IPS-15b (cell line): Measurements from ENCODE around the gene IFFO2.

Experiments used
- H3K27me3 ChIP-seq: one replicate; pipeline ENCODE4 v1.6.1; 2013; ENCODE audit warnings: low read length; ENCODE audit not compliant: control insufficient read depth, insufficient read depth
- H3K36me3 ChIP-seq: one replicate; pipeline ENCODE4 v1.6.1; 2013; ENCODE audit warnings: low read length; ENCODE audit not compliant: control insufficient read depth, insufficient read depth
- H3K4me1 ChIP-seq: one replicate; pipeline ENCODE4 v1.6.1; 2013; ENCODE audit warnings: mild to moderate bottlenecking, low read length; ENCODE audit not compliant: control insufficient read depth, insufficient read depth
- H3K4me3 ChIP-seq: one replicate; pipeline ENCODE4 v1.5.1; 2013; ENCODE audit warnings: low read depth, low read length
- H3K9ac ChIP-seq: one replicate; pipeline ENCODE4 v1.6.1; 2013; ENCODE audit warnings: low read depth, mild to moderate bottlenecking, low read length
- H3K9me3 ChIP-seq: one replicate; pipeline ENCODE4 v1.6.1; 2013; ENCODE audit warnings: mild to moderate bottlenecking, low read length; ENCODE audit not compliant: control insufficient read depth, insufficient read depth

IFFO2 gene

GRCh38 chr1:18970358-18970757 lies 13.9 kb upstream of the IFFO2 start:
- Histone ChIP-seq H3K9me3 (no peaks in the 10 kb centered on the region), H3K4me1 (peaks cover 3% of the 10 kb centered on the region), H3K4me3 (no peak overlapping the region), H3K36me3 (no peaks in the 10 kb centered on the region), H3K27me3 (no peaks in the 10 kb centered on the region), H3K9ac (no peak overlapping the region)

DNA sequence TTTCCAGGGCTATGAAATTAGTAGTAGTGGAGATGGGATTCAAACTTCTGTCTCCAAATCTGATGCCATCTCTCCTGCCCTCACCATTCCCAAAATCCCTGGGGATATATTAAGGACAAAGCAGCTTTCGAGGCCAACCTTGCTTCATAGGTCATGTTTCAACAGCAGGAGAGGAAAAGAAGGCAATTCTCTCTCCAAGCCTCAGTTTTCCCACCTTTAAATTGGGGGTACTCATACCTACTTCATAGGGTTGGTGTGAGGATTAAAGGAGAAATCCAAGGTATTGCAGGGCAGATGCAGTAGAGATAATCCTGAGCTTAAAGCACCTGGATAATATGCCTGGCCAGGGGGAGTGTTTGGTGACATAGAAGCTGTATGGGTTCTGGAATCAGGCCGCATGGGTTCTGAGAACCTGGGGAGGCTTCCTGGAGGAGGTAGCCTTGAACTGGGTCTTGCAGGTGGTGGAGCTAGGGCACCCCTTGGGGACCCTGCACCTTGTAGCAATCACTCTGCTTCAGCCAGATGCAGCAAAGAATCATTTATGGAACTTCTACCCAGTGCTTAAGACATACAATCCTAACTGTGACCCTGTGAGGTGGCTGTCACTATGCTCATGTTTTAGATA lies 10.7 kb upstream of the IFFO2 start:
- H3K4me1 ChIP-seq, result peaks cover 3% of the 10 kb centered on the region

DNA sequence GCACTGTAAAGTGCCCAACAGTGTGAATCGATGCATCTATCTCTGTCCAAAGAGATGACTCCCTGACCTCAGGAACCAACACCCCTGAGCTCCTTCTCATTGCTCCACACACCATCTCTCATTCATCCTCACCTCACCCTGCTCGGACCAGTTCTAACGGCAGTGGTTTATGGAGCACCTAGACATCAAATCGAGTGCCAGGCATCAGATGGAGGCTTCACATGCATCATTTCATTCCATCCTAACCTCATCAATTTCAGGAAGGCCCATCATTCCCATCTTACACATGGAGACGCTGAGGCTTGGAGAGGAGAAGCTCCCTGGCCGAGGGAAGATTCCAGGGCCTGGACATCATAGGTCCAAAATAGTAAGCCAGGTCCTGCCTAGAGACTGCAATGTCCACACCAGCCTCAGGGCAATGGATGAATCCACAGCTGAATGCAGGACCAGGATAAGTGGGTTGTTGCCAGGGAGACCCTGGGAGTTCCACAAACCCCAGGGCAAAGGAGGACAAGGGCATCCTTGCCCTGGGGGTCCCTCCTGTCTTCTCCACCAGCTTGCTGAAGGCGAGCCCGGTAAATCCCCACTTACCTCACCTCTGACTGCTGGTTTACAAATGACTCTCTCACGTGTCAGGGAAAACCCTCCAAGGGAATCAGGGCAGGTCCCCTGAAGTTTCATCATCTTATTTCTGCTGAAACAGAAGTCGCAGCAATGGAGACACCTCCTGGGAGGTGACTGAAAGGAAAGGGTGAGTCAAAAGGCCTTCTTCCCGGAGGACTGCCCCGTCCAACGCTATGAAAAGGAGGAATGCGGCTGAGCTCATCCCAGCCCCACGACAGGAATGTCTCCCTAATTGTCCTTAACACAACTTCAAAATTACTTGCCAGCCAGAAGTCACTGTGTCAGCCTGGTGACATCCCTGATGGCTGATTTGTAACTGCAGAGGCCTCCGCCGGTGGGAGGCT lies 9.0 kb upstream of the IFFO2 start:
- peaks cover 3% of the 10 kb centered on the region for H3K4me1 ChIP-seq

More for the DNA sequence above, 10.7 kb upstream of the IFFO2 start:
- H3K9ac ChIP-seq, result no peak overlapping the region
- no peaks in the 10 kb centered on the region for H3K36me3 ChIP-seq
- no peaks in the 10 kb centered on the region for H3K9me3 ChIP-seq
- H3K27me3 ChIP-seq, result no peaks in the 10 kb centered on the region
- no peak overlapping the region for H3K4me3 ChIP-seq

GRCh38 chr1:18963968-18964367 lies 7.5 kb upstream of the IFFO2 start:
- peaks cover 7% of the 10 kb centered on the region for H3K27me3 ChIP-seq

More for the DNA sequence above, 9.0 kb upstream of the IFFO2 start:
- Histone ChIP-seq H3K36me3 (no peaks in the 10 kb centered on the region), H3K4me3 (no peak overlapping the region), H3K9ac (no peak overlapping the region), H3K27me3 (no peaks in the 10 kb centered on the region), H3K9me3 (no peaks in the 10 kb centered on the region)

GRCh38 chr1:18962855-18963737 lies 6.6 kb upstream of the IFFO2 start:
- peaks cover 11% of the 10 kb centered on the region for H3K27me3 ChIP-seq

More at GRCh38 chr1:18963968-18964367, 7.5 kb upstream of the IFFO2 start:
- Histone ChIP-seq H3K36me3 (no peaks in the 10 kb centered on the region), H3K4me1 (peaks cover 3% of the 10 kb centered on the region), H3K9me3 (no peaks in the 10 kb centered on the region), H3K4me3 (no peak overlapping the region), H3K9ac (no peak overlapping the region)

GRCh38 chr1:18962121-18962721 lies 5.7 kb upstream of the IFFO2 start:
- no peak overlapping the region for H3K9ac ChIP-seq
- no peak overlapping the region for H3K4me3 ChIP-seq

More at GRCh38 chr1:18962855-18963737, 6.6 kb upstream of the IFFO2 start:
- no peak overlapping the region for H3K9ac ChIP-seq
- H3K4me1 ChIP-seq, result peaks cover 3% of the 10 kb centered on the region
- H3K4me3 ChIP-seq, result no peak overlapping the region
- H3K36me3 ChIP-seq, result no peaks in the 10 kb centered on the region
- no peaks in the 10 kb centered on the region for H3K9me3 ChIP-seq

GRCh38 chr1:18960821-18961220 lies 4.3 kb upstream of the IFFO2 start:
- H3K4me1 ChIP-seq, result no peaks in the 10 kb centered on the region
- H3K9me3 ChIP-seq, result no peaks in the 10 kb centered on the region
- no peaks in the 10 kb centered on the region for H3K36me3 ChIP-seq
- H3K4me3 ChIP-seq, result no peak overlapping the region
- H3K27me3 ChIP-seq, result peaks cover 18% of the 10 kb centered on the region
- no peak overlapping the region for H3K9ac ChIP-seq

More at GRCh38 chr1:18962121-18962721, 5.7 kb upstream of the IFFO2 start:
- Histone ChIP-seq H3K27me3 (peaks cover 18% of the 10 kb centered on the region), H3K4me1 (peaks cover 3% of the 10 kb centered on the region), H3K36me3 (no peaks in the 10 kb centered on the region), H3K9me3 (no peaks in the 10 kb centered on the region)

DNA sequence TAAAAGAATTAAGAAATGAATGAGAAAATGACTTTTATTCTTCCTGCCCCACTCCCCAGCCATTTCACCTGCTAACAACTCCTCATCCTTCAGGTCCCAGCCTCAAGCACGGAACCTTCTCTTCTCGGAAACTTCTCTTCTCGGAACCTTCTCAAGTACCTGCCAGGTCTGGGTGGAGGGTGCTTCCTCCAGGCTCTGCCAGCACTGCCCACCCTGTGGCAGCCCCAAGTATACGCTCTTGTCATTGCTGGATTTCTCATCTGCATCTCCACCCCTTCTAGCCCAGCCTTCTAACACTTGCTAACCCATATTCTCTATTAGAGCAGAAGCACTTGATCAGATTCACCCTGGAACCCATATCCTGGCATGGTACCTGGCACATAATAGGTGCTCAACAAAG lies 3.9 kb upstream of the IFFO2 start:
- H3K4me1 ChIP-seq, result no peaks in the 10 kb centered on the region
- H3K27me3 ChIP-seq, result peaks cover 18% of the 10 kb centered on the region
- H3K4me3 ChIP-seq, result no peak overlapping the region
- no peak overlapping the region for H3K9ac ChIP-seq
- H3K36me3 ChIP-seq, result no peaks in the 10 kb centered on the region
- H3K9me3 ChIP-seq, result no peaks in the 10 kb centered on the region

GRCh38 chr1:18959591-18959990 lies 3.1 kb upstream of the IFFO2 start:
- Histone ChIP-seq H3K36me3 (no peaks in the 10 kb centered on the region), H3K4me1 (peaks cover 1% of the 10 kb centered on the region), H3K4me3 (no peak overlapping the region), H3K27me3 (peaks cover 24% of the 10 kb centered on the region), H3K9ac (no peak overlapping the region), H3K9me3 (no peaks in the 10 kb centered on the region)

GRCh38 chr1:18957532-18958300 lies 1.2 kb upstream of the IFFO2 start:
- peak overlapping the region; percentile 80 for H3K4me3 ChIP-seq
- peaks cover 6% of the 10 kb centered on the region for H3K4me1 ChIP-seq
- H3K27me3 ChIP-seq, result peaks cover 28% of the 10 kb centered on the region
- H3K9ac ChIP-seq, result no peak overlapping the region
- no peaks in the 10 kb centered on the region for H3K36me3 ChIP-seq
- no peaks in the 10 kb centered on the region for H3K9me3 ChIP-seq
